ENCODE results near the gene PPP1R7. TPM values are rescaled to one million over a fixed set of nuclear protein-coding genes. Genes with fewer than 3 reads are reported as not detected.

PPP1R7 gene
- total and polyA plus RNA-seq, 8 donors: 61.6 to 80.0 (median 71.3) TPM

DNA sequence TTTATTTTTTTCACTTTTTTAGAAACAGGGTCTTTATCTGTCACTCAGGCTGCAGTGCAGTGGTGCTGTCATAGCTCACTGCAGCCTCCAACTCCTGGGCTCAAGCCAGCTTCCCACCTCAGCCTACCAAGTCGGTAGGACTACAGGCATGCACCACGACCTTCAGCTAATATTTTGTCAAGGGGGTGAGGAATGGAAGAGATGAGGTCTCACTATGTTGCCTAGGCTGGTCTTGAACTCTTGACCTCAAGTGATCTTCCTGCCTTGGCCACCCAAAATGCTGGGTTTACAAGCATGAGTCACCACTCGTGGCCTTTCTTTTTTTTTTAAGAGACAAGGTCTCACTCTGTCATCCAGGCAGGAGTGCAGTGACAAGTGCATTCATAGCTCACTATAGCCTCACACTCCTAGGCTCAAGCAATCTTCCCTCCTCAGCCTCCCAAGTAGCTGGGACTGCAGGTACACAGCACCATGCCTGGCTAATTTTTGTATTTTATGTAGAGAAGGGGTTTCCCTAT, 13.4 kb downstream of the PPP1R7 start:
- no peak overlapping the region for H3K27ac ChIP-seq
- peaks cover 7 to 12% of the 10 kb centered on the region in 2 donors for H3K4me1 ChIP-seq
- H3K9me3 ChIP-seq: no peaks in the 10 kb centered on the region
- peak in 1 of 4 donors; percentile 12 for DNase-seq
- intact Hi-C loops (cut with DNase I): no loop called here
- H3K4me3 ChIP-seq: no peak overlapping the region
- TF ChIP-seq, protein P1, sequence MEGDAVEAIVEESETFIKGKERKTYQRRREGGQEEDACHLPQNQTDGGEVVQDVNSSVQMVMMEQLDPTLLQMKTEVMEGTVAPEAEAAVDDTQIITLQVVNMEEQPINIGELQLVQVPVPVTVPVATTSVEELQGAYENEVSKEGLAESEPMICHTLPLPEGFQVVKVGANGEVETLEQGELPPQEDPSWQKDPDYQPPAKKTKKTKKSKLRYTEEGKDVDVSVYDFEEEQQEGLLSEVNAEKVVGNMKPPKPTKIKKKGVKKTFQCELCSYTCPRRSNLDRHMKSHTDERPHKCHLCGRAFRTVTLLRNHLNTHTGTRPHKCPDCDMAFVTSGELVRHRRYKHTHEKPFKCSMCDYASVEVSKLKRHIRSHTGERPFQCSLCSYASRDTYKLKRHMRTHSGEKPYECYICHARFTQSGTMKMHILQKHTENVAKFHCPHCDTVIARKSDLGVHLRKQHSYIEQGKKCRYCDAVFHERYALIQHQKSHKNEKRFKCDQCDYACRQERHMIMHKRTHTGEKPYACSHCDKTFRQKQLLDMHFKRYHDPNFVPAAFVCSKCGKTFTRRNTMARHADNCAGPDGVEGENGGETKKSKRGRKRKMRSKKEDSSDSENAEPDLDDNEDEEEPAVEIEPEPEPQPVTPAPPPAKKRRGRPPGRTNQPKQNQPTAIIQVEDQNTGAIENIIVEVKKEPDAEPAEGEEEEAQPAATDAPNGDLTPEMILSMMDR (IDR thresholded peaks at IDR 0.05): no peak
- H3K27me3 ChIP-seq: no peaks in the 10 kb centered on the region
- H3K36me3 ChIP-seq: peaks cover 0 to 92% of the 10 kb centered on the region in 2 donors
- no peak for ATAC-seq

DNA sequence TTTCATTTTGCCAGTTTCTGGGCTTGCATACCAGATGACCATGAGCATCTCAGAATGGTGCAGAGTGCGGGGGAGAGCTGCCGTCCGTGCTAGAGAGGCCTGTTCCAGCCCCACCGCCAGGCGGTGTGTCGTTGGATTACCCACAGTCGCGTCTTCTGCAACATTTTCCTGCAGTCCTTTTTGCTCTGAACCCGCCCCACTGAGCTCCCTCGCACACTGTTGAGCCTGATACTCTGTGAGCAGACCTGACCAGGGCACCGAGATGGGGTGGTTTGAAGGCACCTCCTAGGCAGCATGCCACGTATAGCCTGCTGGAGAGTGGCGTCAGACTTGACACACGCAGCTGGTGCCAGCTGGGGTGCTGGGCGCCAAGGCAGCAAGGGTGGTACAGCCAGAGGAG, 18.1 kb downstream of the PPP1R7 start:
- H3K27ac ChIP-seq: no peak overlapping the region
- TF ChIP-seq, protein P1 (IDR thresholded peaks at IDR 0.05): no peak
- intact Hi-C loops (cut with DNase I): no loop called here
- no peak for DNase-seq
- no peak overlapping the region for H3K4me3 ChIP-seq
- H3K4me1 ChIP-seq: no peaks in the 10 kb centered on the region
- peaks cover 0 to 94% of the 10 kb centered on the region in 2 donors for H3K36me3 ChIP-seq
- H3K9me3 ChIP-seq: peaks cover 5 to 19% of the 10 kb centered on the region in 2 donors
- H3K27me3 ChIP-seq: no peaks in the 10 kb centered on the region
- no peak for ATAC-seq

DNA sequence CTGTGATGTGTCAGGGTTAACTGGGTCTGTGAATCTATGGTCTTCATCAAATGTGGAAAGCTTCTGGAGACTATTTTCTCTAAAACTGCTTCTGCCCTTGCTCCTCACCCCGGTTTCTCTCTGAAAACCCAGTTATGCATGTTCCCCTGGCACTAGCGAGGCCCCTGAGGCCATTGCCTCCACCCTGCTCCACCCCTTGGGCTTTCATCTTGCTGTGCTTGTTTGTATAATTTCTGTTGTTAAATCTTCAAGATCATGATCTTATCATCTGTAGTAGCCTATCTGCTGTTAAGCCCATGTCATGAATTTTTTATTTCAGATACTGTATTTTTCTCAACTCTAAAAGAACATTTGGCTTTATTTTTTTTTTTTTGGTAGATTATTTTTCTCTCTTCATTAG, 23.3 kb downstream of the PPP1R7 start:
- intact Hi-C loops (cut with DNase I): no loop called here
- no peak overlapping the region for H3K27ac ChIP-seq
- H3K9me3 ChIP-seq: peaks cover 5 to 19% of the 10 kb centered on the region in 2 donors
- H3K4me1 ChIP-seq: no peaks in the 10 kb centered on the region
- H3K36me3 ChIP-seq: peaks cover 0 to 90% of the 10 kb centered on the region in 2 donors
- H3K4me3 ChIP-seq: no peak overlapping the region
- no peaks in the 10 kb centered on the region for H3K27me3 ChIP-seq
- TF ChIP-seq, protein P1 (IDR thresholded peaks at IDR 0.05): no peak
- no peak for DNase-seq
- ATAC-seq: no peak

DNA sequence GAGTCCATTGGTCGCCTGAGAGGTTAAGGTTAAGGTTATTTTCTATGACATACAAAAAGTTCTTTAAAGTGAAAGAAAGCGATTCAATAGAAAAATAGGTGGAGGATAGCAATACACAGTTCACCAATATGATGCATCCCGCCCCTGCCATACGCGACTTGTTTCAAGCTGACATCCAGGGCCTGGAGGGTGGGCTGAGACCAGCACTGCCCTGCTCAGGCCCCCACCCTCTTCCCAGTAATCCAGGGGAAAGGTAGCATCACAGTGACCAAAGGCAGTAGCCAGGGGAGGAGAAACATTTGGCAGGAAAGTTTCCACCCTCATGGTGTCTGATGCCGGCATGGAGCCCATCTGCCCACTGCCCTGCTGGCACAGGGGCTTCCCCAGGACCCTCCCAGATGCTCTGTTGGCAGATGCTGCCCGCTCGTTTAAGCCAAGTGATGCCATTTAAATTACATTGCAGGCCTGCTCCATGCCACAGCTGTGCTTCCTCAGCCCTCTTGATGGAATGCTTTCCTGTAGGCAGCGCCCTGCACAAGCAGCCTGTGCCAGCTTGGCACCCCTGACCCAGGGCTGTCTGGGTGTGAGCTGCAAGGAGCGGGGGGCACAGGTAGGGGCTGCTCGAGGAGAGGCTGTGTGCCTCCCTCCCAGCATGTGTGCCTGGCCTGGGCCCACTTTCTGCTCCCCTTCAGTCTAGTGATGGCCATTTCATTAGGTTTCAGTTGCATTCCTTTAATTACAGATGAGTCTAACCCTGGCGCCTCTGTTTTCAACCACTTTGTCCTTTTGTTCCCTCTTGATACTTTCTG, 27.5 kb downstream of the PPP1R7 start:
- peak in 1 of 4 donors; percentile 53 for DNase-seq
- H3K27ac ChIP-seq: no peak overlapping the region
- no peaks in the 10 kb centered on the region for H3K4me1 ChIP-seq
- no peaks in the 10 kb centered on the region for H3K27me3 ChIP-seq
- H3K36me3 ChIP-seq: peaks cover 0 to 91% of the 10 kb centered on the region in 2 donors
- TF ChIP-seq, protein P1 (IDR thresholded peaks at IDR 0.05): no peak
- no peaks in the 10 kb centered on the region for H3K9me3 ChIP-seq
- intact Hi-C loops (cut with DNase I): no loop called here
- no peak overlapping the region for H3K4me3 ChIP-seq
- ATAC-seq: no peak

DNA sequence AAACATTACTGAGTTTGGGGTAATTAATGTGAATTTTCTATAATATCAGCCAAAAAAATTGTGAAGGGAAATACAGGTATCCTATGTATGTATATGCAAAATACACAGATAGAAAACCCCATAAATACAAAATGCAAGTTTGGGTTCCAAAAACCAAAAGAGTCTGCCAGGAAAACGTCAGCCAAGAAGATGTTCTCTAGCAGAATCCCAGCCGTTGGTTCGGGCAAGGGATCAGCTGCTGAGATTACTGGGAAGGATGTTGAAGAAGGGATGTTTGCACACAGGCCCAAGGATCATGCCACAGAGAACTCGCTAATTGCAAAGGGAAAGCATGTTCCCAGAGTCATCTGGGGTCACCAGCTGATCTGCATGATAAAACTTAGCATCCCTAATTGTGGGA, 28.7 kb downstream of the PPP1R7 start:
- no peak overlapping the region for H3K27ac ChIP-seq
- H3K27me3 ChIP-seq: no peaks in the 10 kb centered on the region
- TF ChIP-seq, protein P1 (IDR thresholded peaks at IDR 0.05): no peak
- DNase-seq: peak in 2 of 4 donors; percentile 0 to 52
- peaks cover 0 to 96% of the 10 kb centered on the region in 2 donors for H3K36me3 ChIP-seq
- H3K9me3 ChIP-seq: no peaks in the 10 kb centered on the region
- intact Hi-C loops (cut with DNase I): no loop called here
- H3K4me3 ChIP-seq: no peak overlapping the region
- peak; percentile 39 for ATAC-seq
- H3K4me1 ChIP-seq: no peaks in the 10 kb centered on the region

Data from left lung (tissue), 10 donors.